NCI-H226 (cell line): ENCODE measurements around the gene MLLT6.
"Not testable (repeated sequence)": the region's sequence is repeated elsewhere in the genome, so short reads cannot be mapped to it uniquely, and the experiment has no call there.

ENCODE experiments used
- DNase-seq: peaks from one replicate; pipeline ENCODE4 v3.0.0-alpha.2; 2015

MLLT6 gene

GRCh38 chr17:38709104-38709820, 4.2 kb downstream of the MLLT6 start:
- no peak for DNase-seq

GRCh38 chr17:38709864-38710603, 5.0 kb downstream of the MLLT6 start:
- no peak for DNase-seq

- DNase-seq, result no peak
Measured at GRCh38 chr17:38710604-38710962, 5.5 kb downstream of the MLLT6 start.

- no peak for DNase-seq
Measured at GRCh38 chr17:38710985-38711384, 5.9 kb downstream of the MLLT6 start.

GRCh38 chr17:38711792-38712571, 6.9 kb downstream of the MLLT6 start:
- no peak for DNase-seq

- DNase-seq, result no peak
Measured at GRCh38 chr17:38712593-38712992, 7.5 kb downstream of the MLLT6 start.

GRCh38 chr17:38713456-38714075, 8.5 kb downstream of the MLLT6 start:
- DNase-seq, result no peak

GRCh38 chr17:38715216-38715943, 10.3 kb downstream of the MLLT6 start:
- no peak for DNase-seq

- DNase-seq, result no peak
Measured at GRCh38 chr17:38716368-38717005, 11.4 kb downstream of the MLLT6 start.

- no peak for DNase-seq
Measured at GRCh38 chr17:38717139-38717745, 12.2 kb downstream of the MLLT6 start.

GRCh38 chr17:38719289-38719942, 14.3 kb downstream of the MLLT6 start:
- DNase-seq, result no peak

- no peak for DNase-seq
Measured at GRCh38 chr17:38719943-38720641, 15.0 kb downstream of the MLLT6 start.

GRCh38 chr17:38720941-38721340, 15.9 kb downstream of the MLLT6 start:
- DNase-seq, result no peak

GRCh38 chr17:38721802-38722201, 16.7 kb downstream of the MLLT6 start:
- no peak for DNase-seq

- no peak for DNase-seq
Measured at GRCh38 chr17:38724337-38724988, 19.4 kb downstream of the MLLT6 start.

GRCh38 chr17:38725066-38725465, 20.0 kb downstream of the MLLT6 start:
- DNase-seq, result no peak

- not testable (repeated sequence) for DNase-seq
Measured at GRCh38 chr17:38726145-38726544, 21.1 kb downstream of the MLLT6 start.

GRCh38 chr17:38727736-38728135, 22.7 kb downstream of the MLLT6 start:
- DNase-seq, result no peak

- DNase-seq, result no peak
Measured at GRCh38 chr17:38728290-38728831, 23.3 kb downstream of the MLLT6 start.
